HepG2 (cell line): ENCODE results near the gene HAPLN3. TPM values are rescaled to one million over a fixed set of nuclear protein-coding genes. Genes with fewer than 3 reads are reported as not detected.

Experiments used
- ATF1 ChIP-seq: IDR thresholded peaks from 2 replicates; pipeline ENCODE4 v1.6.1; 2016; ENCODE audit warnings: mild to moderate bottlenecking, control low read depth
- EEA1 ChIP-seq: sonication (generic); formaldehyde crosslinking; IDR thresholded peaks from 2 replicates; pipeline ENCODE4 v1.5.1; 2020; ENCODE audit warnings: mild to moderate bottlenecking, missing genetic modification reagents, borderline replicate concordance
- ELF4 ChIP-seq: sonication (generic); formaldehyde crosslinking; IDR thresholded peaks from 2 replicates; pipeline ENCODE4 v1.5.0; 2020; ENCODE audit warnings: missing genetic modification reagents, mild to moderate bottlenecking, moderate library complexity, borderline replicate concordance
- FOXC1 ChIP-seq: sonication (generic); formaldehyde crosslinking; IDR thresholded peaks from 2 replicates; pipeline ENCODE4 v1.8.0; 2022; ENCODE audit warnings: mild to moderate bottlenecking, missing genetic modification reagents, borderline replicate concordance
- FOXK2 ChIP-seq: fragments of 450-650 bp; IDR thresholded peaks from 2 replicates; pipeline ENCODE4 v1.6.1; 2016
- GABPB1 ChIP-seq: IDR thresholded peaks from 2 replicates; pipeline ENCODE4 v1.6.1; 2016; ENCODE audit warnings: mild to moderate bottlenecking, missing genetic modification reagents, moderate library complexity, missing compliant biosample characterization
- HIVEP1 ChIP-seq: sonication (generic); formaldehyde crosslinking; IDR thresholded peaks from 2 replicates; pipeline ENCODE4 v1.4.0; 2020; ENCODE audit warnings: mild to moderate bottlenecking, missing genetic modification reagents
- HNRNPLL ChIP-seq: fragments of 200-400 bp; formaldehyde crosslinking; IDR thresholded peaks from 2 replicates; pipeline ENCODE4 v1.6.1; 2017; ENCODE audit warnings: mild to moderate bottlenecking, low read depth, low read length; ENCODE audit not compliant: poor library complexity, severe bottlenecking
- KDM1A ChIP-seq: IDR thresholded peaks from 2 replicates; pipeline ENCODE4 v1.6.1; 2016; ENCODE audit warnings: missing compliant biosample characterization
- NFKB2 ChIP-seq: sonication (generic); formaldehyde crosslinking; IDR thresholded peaks from 2 replicates; pipeline ENCODE4 v1.4.0; 2020; ENCODE audit warnings: missing genetic modification reagents, borderline replicate concordance
- NR2C2 ChIP-seq: sonication (generic); formaldehyde crosslinking; IDR thresholded peaks from 2 replicates; pipeline ENCODE4 v1.4.0; 2020; ENCODE audit warnings: missing genetic modification reagents, mild to moderate bottlenecking, moderate library complexity, borderline replicate concordance
- POGZ ChIP-seq: sonication (generic); formaldehyde crosslinking; IDR thresholded peaks from 2 replicates; pipeline ENCODE4 v1.4.0; 2020; ENCODE audit warnings: mild to moderate bottlenecking, missing genetic modification reagents
- POLR2AphosphoS2 ChIP-seq: IDR thresholded peaks from 2 replicates; pipeline ENCODE4 v1.6.1; 2011; ENCODE audit warnings: low read depth, low read length, improper control_type of control experiment
- SMAD3 ChIP-seq: sonication (generic); formaldehyde crosslinking; IDR thresholded peaks from 2 replicates; pipeline ENCODE4 v1.4.0; 2020; ENCODE audit warnings: missing genetic modification reagents
- TBL1XR1 ChIP-seq: fragments of 150-350 bp; IDR thresholded peaks from 2 replicates; pipeline ENCODE4 v1.6.1; 2014; ENCODE audit warnings: borderline replicate concordance, low read length; ENCODE audit not compliant: partially characterized antibody
- TBP ChIP-seq: sonication (generic); formaldehyde crosslinking; IDR thresholded peaks from 2 replicates; pipeline ENCODE4 v1.5.0; 2020; ENCODE audit warnings: missing genetic modification reagents
- ZNF589 ChIP-seq: sonication (generic); formaldehyde crosslinking; conservative IDR thresholded peaks from 2 replicates; pipeline ENCODE4 v1.8.0; 2022; ENCODE audit warnings: mild to moderate bottlenecking, moderate library complexity, missing genetic modification reagents
- ZNF687 ChIP-seq: sonication (generic); formaldehyde crosslinking; IDR thresholded peaks from 2 replicates; pipeline ENCODE4 v1.5.1; 2020; ENCODE audit warnings: mild to moderate bottlenecking, missing genetic modification reagents, moderate library complexity
- ZNF737 ChIP-seq: sonication (generic); formaldehyde crosslinking; IDR thresholded peaks from 2 replicates; pipeline ENCODE4 v1.5.0; 2020; ENCODE audit warnings: missing genetic modification reagents, mild to moderate bottlenecking, borderline replicate concordance
- polyA plus RNA-seq, 8 experiments: library from polyadenylated mRNA; depleted of rRNA in 3 of 8; stranded (reverse) in 7 of 8; unstranded in 1 of 8; fragments of >200 nt; fragmentation: Illumina TruSeq in 4 of 8; extraction: Trizol in 4 of 8; gene quantifications; 2 replicates each; pipeline versions ENCODE4 v1.2.1 to v1.2.3, GENCODE V29; 2011 to 2016; ENCODE audit warnings: low read depth in 4 of 8, missing spikeins in 1 of 8, mixed read lengths in 1 of 8; ENCODE audit not compliant: insufficient read depth in 1 of 8
- total RNA-seq, 5 experiments: library from RNA; depleted of rRNA; stranded (reverse); fragments of >200 nt; fragmentation: Illumina TruSeq; extraction: Trizol; gene quantifications; 2 replicates each; pipeline ENCODE4 v1.2.3, GENCODE V29; 2016; ENCODE audit warnings: low read depth in 1 of 5
- TF ChIP-seq, protein P1 (sequence below): sonication (generic); formaldehyde crosslinking; IDR thresholded peaks from 2 replicates; pipeline ENCODE4 v1.4.0; 2020; ENCODE audit warnings: missing genetic modification reagents
- TF ChIP-seq, protein P2 (sequence below): sonication (generic); formaldehyde crosslinking; IDR thresholded peaks from 2 replicates; pipeline ENCODE4 v1.4.0; 2020; ENCODE audit warnings: missing genetic modification reagents
- TF ChIP-seq, protein P3 (sequence below): sonication (generic); formaldehyde crosslinking; IDR thresholded peaks from 2 replicates; pipeline ENCODE4 v1.9.0; 2021; ENCODE audit warnings: missing genetic modification reagents, borderline replicate concordance

HAPLN3 gene
- total and polyA plus RNA-seq, 2 of the 13 experiments (the other 11 are each of a cell fraction or from before 2014, with no cell fraction given): 0.09 TPM; not detected in 1

DNA sequence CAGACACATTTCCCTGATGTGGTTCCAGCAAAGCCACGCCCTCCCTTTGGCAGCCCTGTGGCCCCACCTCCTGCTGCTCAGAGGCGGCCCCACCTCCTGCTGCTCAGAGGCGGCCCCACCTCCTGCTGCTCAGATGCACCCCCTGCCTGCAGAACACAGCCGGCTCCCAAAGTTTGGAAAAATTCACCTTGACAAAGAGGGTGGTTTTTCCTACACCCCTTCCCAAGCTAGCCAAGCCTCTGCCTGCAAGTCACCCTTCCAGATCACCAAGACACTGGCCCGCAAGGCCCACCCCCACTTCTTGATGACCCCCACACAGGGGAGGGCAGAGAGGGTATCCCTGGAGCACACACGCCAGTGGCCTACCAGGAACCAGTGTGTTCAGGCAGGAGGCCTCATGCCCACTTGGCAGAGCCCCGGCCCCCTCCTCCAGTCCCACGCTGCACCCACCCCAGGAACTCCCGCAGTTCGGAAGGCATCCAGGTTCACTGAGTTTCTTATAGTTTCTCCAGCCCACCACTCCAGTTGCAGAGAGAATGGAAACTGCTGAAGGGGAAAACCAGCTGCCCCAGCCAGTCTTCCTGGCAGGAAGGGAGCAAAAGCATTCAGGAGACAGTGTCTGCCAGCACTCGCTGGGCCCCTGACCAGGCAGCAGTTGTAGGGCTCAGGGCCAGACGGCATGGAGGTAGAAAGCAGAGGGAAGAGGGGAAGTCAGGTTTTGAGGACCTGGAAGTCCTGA lies 2.3 kb upstream of the HAPLN3 start (continued):
- TF ChIP-seq HNRNPLL (peak; percentile 19), ATF1 (CRISPR knock-in tag) (no peak), NFKB2 (CRISPR knock-in tag) (no peak), ZNF589 (CRISPR knock-in tag) (no peak), FOXK2 (no peak), TBP (no peak), POGZ (no peak), HIVEP1 (no peak), GABPB1 (CRISPR knock-in tag) (no peak), KDM1A (CRISPR knock-in tag) (no peak), ZNF687 (peak; percentile 21; the same call in 1 of the 2 replicates), EEA1 (CRISPR knock-in tag) (no peak), TBL1XR1 (no peak), FOXC1 (CRISPR knock-in tag) (no peak), SMAD3 (CRISPR knock-in tag) (no peak), NR2C2 (CRISPR knock-in tag) (no peak), ELF4 (CRISPR knock-in tag) (no peak), ZNF737 (CRISPR knock-in tag) (no peak), POLR2AphosphoS2 (no peak)
- TF ChIP-seq, protein P1, sequence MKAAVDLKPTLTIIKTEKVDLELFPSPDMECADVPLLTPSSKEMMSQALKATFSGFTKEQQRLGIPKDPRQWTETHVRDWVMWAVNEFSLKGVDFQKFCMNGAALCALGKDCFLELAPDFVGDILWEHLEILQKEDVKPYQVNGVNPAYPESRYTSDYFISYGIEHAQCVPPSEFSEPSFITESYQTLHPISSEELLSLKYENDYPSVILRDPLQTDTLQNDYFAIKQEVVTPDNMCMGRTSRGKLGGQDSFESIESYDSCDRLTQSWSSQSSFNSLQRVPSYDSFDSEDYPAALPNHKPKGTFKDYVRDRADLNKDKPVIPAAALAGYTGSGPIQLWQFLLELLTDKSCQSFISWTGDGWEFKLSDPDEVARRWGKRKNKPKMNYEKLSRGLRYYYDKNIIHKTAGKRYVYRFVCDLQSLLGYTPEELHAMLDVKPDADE (CRISPR knock-in tag): no peak
- TF ChIP-seq, protein P2, sequence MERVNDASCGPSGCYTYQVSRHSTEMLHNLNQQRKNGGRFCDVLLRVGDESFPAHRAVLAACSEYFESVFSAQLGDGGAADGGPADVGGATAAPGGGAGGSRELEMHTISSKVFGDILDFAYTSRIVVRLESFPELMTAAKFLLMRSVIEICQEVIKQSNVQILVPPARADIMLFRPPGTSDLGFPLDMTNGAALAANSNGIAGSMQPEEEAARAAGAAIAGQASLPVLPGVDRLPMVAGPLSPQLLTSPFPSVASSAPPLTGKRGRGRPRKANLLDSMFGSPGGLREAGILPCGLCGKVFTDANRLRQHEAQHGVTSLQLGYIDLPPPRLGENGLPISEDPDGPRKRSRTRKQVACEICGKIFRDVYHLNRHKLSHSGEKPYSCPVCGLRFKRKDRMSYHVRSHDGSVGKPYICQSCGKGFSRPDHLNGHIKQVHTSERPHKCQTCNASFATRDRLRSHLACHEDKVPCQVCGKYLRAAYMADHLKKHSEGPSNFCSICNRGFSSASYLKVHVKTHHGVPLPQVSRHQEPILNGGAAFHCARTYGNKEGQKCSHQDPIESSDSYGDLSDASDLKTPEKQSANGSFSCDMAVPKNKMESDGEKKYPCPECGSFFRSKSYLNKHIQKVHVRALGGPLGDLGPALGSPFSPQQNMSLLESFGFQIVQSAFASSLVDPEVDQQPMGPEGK (CRISPR knock-in tag): no peak
- TF ChIP-seq, protein P3, sequence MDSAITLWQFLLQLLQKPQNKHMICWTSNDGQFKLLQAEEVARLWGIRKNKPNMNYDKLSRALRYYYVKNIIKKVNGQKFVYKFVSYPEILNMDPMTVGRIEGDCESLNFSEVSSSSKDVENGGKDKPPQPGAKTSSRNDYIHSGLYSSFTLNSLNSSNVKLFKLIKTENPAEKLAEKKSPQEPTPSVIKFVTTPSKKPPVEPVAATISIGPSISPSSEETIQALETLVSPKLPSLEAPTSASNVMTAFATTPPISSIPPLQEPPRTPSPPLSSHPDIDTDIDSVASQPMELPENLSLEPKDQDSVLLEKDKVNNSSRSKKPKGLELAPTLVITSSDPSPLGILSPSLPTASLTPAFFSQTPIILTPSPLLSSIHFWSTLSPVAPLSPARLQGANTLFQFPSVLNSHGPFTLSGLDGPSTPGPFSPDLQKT (CRISPR knock-in tag): no peak
